ENCODE measurements around the gene ATMIN.

ATMIN gene, protein sequence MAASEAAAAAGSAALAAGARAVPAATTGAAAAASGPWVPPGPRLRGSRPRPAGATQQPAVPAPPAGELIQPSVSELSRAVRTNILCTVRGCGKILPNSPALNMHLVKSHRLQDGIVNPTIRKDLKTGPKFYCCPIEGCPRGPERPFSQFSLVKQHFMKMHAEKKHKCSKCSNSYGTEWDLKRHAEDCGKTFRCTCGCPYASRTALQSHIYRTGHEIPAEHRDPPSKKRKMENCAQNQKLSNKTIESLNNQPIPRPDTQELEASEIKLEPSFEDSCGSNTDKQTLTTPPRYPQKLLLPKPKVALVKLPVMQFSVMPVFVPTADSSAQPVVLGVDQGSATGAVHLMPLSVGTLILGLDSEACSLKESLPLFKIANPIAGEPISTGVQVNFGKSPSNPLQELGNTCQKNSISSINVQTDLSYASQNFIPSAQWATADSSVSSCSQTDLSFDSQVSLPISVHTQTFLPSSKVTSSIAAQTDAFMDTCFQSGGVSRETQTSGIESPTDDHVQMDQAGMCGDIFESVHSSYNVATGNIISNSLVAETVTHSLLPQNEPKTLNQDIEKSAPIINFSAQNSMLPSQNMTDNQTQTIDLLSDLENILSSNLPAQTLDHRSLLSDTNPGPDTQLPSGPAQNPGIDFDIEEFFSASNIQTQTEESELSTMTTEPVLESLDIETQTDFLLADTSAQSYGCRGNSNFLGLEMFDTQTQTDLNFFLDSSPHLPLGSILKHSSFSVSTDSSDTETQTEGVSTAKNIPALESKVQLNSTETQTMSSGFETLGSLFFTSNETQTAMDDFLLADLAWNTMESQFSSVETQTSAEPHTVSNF

DNA sequence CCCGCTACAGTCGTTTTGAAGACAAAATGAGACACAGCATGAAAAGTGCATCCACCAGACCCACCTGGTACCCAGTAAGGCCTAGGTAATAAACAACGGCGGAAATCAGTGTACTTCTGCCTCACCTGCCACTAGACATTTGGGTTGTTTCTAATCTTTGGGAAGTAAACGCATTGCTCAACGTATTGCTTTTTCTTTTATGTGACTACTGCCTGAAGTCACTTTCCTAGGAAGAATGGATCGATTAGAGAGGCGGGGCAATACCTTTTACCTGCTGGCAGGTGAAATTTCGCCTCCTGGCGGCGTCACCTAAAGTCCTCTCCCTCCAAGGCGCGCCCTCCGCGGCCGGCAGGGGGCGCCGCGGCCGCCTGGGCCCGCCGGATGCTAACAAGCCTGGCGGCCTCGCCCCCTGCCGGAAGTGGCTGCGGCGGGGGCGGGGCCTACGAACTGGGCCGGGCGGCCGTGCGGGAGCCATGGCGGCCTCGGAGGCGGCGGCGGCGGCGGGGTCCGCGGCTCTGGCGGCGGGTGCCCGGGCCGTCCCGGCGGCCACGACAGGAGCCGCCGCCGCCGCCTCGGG, at the start of gene ATMIN:
Gene ATMIN (plus strand): TSS at position 445 of the 577 bp plus-strand sequence. CDS start 29 bp downstream, at position 474.
- peak; percentile 11 to 55 for DNase-seq

DNA sequence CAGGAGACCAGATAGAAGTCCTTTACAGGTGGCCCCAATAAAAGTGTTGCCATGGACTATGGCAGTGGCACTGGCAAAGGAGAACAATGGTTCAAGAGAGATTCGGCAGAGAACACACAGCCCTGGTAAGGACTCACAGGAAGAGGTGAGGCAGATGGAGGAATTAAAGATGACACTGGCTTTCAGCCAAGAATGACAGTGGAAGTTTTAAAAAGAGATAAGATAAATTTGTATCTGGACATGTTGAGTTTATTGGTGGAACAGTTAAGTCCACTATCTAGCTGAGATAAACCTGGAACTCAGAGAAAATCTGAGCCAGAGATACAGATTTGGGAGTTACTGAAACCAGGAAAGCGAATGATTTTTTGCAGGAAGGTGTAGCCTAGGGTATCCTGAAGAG, 49.1 kb upstream of the ATMIN start:
- DNase-seq, result peak in 1 of 2 donors; percentile 10

DNA sequence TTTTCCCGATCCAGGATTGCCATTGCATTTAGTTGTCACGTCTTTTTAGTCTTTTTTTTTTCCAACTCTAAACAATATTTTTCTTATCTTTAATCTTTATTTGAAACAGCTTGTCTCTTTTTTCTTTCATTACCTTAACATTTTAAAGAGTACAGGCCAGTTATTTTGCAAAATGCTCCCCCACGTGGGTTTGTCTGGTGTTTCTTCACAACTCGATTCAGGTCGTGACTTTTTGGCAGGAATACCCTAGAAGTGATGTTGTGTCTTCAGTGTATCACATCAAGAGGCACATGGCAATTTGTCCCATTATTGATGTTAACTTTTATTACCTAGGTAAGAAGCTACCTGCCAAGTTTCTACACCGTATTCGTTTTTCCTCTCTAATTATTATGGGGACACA, 46.9 kb upstream of the ATMIN start:
- DNase-seq, result no peak

DNA sequence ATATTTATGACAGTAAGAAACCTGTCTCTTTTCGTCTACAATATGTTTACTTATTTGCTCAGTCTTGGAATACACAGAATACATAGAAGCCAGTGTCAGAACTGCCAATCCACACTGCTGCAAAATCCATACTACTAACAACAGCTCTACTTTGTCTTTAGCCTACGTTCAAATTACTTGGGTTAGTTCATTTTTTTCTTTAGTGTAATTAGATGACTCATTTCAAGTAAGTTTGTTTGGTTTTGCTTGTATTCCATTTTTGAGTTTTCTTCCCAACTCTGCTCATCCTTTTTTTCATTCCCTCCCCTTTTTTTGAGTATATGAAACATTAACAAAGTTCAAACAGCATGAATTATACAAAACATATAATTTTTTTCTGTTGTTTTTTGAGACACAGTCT, 45.8 kb upstream of the ATMIN start:
- no peak for DNase-seq

DNA sequence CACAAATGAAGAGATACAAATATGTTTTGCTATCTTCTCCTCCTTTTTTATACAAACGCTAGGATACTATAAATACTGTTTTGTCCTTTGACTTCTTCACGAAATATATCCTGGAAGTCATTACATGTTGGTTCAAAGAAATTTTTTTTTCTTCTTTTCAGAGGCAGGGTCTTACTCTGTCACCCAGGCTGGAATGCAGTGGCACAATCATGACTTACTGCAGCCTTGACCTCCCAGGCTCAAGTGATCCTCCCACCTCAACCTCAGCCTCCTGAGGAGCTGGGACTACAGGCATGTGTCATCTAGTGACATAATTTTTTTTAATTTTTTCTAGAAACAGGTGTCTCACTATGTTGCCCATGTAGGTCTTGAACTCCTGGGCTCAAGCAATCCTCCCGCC, 45.1 kb upstream of the ATMIN start:
- DNase-seq, result no peak

DNA sequence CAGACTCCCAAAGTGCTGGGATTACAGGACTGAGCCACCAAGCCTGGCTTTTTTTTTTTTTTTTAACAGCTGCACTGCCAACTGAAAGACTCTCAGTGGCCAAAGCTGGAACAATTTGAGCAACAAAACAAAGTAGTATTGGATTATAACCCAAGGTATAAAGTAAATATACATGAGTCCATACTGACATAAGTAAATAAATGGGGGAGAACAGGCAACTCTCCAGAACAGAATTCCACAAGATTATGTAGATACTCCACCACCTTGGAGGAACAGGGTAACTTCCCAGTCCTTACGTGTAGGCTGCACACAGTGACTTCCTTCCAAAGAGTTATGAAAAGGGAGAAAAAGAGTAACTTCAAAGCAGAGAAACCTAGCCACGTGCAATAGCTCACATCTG, 44.7 kb upstream of the ATMIN start:
- no peak for DNase-seq

DNA sequence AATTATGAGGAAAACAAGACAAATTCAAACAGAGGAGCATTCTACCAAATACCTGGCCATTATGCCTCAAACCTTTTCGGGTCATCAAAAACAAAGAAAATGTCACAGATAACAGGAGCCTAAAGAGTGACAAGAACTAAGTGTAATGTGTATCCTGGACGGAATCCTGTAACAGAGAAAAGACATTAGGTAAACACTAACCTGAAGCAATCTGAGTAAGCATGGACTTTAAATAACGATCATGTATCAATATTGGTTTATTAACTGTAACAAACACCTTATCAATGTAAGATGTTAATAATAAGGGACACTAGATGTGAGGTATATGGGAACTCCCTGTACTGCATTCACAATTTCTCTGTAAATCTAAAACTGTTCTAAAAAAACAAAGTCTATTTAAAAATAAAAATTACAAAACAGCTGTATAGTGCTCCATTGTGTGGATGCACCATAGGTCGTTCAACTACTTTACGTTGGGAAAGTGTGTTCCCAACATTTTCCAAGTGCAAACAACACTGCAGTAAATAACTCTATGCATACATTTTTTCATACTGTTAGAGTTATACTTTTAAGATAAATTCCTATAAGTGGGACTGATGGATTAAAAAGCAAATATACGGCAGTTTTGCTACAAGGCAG, 43.7 kb upstream of the ATMIN start:
- no peak for DNase-seq

DNA sequence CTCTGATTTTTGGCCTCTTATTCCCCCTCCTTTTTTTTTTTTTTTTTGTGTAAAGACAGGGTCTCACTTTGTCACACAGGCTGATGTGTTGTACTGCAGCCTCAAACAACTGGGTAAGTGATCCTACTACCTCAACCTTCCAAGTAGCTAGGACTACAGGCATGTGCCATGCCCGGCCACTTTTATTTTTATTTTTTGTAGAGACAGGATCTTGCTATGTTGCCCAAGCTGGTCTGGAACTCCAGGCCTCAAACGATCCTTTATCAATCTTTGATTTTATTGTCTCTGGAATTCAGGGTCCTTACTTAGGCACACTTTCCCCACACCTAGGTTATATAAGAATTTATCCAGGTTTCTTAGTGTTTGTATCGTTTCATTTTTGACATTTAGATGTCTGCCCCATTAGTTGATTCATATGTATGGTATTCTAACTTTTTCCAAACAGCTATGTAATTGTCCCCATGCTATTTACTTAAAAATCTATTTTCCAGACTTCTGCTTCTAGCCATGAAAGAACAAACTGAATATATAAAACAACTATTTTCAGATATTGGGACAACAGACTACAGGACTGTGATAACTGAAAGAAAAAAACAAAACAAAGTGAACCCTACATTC, 42.9 kb upstream of the ATMIN start:
- no peak for DNase-seq

DNA sequence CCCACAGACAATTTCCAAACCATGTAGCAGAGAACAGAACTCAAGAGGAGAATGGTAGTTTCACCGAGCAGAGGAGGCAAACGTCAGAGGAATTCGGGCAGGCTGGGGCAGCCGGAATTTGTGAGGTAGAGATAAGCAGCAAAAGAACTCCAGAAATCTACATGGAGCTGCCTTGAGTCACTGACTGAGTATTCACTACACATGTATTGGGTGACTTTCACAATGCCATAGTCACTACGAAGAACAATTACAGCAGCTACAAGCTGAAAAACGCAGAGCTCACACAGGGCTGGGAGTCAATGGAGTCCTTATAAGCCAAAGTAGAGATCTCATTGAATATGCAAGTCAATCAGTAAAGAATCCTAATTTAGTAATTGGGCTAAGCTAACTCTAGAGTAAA, 42.3 kb upstream of the ATMIN start:
- DNase-seq, result no peak

DNA sequence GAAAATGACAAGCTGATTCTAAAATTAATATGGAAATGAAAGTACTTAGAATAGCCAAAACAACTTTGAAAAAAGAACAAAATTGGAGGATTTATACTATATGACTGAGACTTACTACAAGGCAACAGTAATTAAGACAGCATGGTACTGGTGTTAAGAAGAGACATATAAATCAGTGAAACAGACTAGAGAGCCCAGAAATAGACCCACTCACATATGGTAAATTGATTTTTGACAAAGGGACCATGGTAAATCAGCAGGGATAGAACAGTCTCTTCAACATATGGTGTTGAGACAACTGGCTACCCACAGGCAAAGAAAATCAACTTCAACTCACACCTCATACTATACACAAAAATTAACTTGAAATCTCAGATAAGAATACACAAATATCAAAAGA, 41.8 kb upstream of the ATMIN start:
- no peak for DNase-seq

DNA sequence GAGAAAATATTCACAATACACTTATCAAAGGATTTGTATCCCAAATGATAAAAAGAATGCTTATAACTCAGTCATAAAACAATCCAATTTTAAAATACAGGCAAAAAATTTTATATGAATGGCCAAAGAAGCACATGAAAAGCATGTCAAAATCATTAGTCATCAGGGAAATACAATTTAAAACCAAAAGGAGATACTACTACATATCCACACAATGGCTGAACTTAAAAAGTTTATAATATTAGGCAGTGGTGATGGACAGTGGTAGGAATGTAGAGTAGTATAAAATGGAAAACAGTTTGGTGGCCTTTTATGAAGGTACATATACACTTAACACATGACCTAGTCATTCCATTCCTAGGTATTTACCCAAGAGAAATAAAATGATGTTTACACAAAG, 41.2 kb upstream of the ATMIN start:
- no peak for DNase-seq

DNA sequence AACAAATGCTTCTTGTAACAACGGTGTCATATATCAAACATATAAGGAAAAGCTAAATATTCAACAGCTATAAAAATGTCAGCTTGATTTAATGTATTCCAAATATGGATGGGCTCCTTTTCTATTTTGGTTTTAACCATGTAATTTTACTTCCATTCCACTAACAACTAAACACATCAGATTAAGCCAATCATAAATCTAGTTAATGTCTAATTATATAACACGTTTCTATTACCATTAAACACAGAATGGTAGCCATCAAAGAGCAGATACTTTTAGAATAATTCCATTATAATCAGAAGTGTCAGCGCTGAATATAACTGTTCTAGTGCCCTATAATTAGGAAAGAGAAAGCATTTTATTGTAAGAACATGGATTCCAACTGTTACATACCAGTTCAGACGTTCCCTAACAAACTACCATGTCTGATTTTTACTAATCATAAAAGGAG, 38.9 kb upstream of the ATMIN start:
- no peak for DNase-seq

DNA sequence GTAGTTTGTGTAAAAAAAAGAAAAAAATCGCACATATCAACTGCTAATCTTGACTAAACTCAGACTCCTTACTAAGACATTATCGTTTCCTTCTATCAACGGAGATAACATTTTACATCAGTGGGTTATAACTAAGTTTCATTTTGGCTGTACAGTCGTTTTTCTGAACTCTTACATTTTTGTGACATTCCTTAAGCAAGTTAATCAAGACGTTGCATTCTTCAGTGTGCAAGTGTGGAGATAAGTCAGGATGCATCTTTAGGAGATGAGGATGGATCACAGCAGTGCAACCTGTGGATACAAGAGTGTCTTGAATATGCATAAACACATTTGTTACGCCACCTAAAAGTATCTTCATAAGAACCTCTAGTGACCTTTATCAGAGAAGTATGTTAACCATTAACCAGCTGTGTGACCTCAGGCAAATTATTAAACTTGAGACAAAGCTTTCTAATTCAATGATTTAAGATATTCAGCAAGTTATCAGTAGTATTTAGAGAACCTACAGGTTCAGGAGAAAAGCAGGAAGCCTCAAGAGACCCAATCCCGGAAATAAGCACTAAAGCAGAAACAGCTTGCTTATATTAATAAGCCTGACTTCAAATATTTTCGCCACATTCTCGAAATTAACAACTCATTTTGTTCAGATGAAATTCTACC, 38.4 kb upstream of the ATMIN start:
- DNase-seq, result no peak

DNA sequence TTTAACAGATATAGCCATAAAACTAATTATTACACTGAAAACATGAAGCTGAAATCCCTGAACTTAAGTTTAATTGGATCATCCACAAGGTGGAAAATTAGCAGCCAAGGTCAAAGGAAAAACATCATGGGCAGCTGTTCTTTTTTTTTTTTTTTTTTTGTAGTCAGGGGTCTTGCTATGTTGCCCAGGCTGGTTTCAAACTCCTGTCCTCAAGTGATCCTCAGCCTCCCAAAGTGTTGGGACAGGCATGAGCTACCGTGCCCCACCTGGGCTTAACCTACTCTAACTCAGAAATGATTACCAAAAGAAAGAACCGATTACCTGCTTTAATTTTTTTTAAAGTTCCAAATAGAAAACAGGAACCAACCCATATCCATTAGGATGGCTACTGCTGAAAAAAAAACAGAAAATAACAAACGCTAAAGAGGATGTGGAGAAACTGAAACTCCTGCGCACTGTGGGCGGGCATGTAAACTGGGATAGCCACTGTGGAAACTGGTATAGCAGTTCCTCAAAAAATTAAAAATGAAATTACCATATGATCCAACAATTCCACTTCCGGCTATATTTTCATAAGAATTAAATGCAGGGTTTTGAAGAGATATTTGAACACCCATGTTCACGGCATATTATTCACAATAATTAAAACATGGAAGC, 37.5 kb upstream of the ATMIN start:
- no peak for DNase-seq

DNA sequence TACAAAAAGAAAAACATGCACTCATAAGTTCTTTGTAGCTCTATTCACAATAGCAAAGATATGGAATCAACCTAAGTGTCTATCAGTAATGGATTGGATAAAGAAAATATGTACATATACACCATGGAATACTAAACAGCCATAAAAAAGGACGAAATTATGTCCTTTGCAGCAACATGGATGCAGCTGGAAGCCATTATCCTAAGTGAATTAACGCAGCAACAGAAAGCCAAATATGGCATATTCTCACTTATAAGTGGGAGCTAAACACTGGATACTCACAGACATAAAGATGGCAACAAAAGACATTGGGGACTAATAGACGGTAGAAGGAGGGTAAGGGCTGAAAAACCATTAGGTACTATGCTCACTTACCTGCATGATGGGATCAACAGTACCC, 34.8 kb upstream of the ATMIN start:
- no peak for DNase-seq

DNA sequence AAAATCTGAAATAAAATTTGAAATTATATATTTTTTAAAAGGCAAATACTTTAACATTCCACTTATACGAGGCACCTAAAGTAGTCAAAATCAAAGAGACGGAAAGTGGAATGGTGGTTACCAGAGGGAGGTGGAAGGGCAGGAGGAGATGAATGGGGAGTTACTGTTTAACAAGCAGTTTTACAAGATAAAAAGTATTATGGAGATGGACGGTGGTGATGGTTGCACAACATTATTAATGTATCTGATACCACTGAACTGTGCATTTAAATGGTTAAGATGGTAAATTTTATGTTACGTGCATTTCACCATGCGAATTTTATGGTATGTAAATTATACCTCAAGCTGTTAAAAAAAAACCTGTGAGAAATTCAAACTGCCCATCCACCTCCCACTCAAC, 34.3 kb upstream of the ATMIN start:
- DNase-seq, result no peak

DNA sequence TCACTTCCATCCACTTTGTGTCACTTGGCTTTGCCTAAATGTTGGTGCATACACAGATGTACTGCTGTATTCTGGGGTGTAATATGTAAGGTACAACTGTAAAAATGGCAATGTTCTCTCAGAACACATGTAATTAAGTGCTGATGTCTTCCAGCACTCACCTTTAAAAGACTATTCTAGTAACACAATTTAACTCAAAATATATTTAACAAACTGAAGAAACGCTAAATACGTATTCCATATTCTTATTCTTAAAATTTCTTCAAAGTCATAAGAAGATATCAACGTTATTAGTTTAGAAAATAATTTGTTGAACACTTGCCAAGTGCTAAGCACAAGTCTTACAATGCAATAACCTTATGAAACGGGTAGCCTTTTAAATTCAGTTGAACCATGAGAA, 32.6 kb upstream of the ATMIN start:
- DNase-seq, result no peak

DNA sequence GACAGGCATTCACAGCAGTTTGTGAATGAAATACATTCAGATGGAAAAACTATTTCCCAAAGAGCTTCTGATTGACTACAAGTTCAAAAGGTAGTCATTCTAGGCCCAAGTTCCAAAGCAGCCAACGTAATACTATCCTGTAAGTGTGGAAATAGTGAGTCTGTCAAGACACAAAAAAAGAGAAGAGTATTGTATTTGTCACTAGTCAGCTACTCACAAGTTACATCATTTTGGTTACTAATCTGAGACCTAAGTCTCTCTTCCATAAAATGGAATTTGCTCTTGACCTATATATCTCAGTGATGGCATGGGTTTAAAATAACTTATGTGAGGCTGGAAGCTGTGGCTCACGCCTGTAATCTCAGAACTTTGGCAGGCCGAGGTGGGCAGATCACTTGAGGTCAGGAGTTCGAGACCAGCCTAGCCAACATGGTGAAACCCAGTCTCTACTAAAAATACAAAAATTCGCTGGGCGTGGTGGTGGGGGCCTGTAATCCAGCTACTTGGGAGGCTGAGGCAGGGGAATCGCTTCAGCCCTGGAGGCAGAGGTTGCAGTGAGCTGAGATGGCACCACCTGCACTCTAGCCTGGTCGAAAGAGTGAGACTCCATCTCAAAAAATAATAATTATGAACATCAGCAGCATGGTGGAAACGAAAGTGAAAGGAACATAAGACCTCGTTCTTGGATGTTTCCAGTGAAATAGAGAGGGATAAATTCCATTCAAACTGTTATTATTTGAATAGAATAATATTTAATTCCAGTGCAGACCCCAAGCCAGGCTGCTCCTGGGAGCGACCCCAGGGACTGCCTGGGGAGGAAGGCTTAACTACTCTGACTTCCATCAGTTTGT, 31.8 kb upstream of the ATMIN start:
- no peak for DNase-seq

DNA sequence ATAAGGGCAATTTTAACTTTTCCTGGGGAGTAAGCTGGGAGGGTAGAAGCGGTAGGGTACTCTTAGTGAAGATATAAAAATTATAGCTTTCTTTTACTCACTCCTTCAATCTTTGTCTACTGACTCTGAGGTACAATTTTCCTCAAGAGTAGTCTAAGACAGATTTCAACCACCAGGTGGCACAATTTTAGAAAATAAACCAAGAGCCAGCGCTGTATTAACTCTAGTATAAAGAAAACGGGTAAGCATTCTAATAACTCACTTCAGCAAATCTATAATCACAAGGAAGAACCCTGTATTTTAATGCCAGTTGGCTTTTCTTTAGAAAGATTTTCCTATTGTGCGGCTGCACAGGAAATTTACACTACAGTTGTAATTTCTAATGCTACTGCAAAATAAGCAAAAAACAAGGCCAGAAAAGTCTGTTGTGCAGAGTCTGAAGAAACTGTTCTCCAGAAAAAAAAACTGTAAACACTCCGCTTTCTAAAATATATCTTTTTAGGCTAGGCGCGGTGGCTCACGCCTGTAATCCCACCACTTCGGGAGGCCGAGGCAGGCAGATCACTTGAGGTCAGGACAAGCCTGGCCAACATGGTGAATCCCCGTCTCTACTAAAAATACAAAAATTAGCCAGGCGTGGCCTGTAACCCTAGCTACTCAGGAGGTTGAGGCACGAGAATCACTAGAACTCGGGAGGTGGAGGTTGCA, 30.8 kb upstream of the ATMIN start:
- peak in 1 of 2 donors; percentile 49 for DNase-seq

DNA sequence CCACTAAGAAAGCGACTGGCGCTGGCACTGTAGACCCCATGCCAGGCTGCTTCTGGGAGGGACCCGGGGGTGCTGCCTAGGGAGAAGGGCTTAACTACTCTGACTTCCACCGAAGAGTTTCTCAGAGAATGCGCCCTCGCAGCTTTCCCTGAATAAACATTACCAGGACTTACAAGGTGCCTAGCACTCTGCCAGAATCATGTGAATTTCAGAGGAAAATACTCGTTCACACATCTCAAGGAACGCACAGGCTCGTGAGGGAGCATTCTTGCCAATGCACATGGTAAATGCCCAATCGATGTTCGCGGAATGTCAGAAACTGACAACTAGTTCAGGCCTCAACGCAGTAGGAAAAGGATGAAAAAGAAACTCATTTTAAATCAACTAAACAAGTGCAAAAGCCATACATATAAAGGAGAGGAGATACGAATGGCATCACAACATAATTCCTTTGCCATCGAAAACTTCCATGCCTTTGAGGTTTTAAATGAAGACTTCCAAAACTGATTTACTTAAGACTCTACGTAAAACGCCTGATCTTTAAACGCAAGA, 30.0 kb upstream of the ATMIN start:
- DNase-seq, result no peak

All from bone marrow (tissue), 2 donors.